Measurements from ENCODE around the gene FBL. TPM values are rescaled to one million over a fixed set of nuclear protein-coding genes. Genes with fewer than 3 reads are reported as not detected.

The FBL gene
- polyA plus RNA-seq, 1 donor (not counting 4 experiments of a cell fraction or from before 2014, with no cell fraction given): 357 TPM

GRCh38 chr19:39832341-39833083 lies 13.7 kb downstream of the FBL start:
- Histone ChIP-seq H3K36me3 (ENCODE audit: control insufficient read depth in 2 of 2, extremely low read depth in 1 of 2, insufficient read depth in 2 of 2, low read length in 2 of 2) (peaks cover 34 to 52% of the 10 kb centered on the region in 2 experiments), H3K9me3 (ENCODE audit: control insufficient read depth, low read depth, low read length) (no peaks in the 10 kb centered on the region), H2AFZ (ENCODE audit: control insufficient read depth, low read length) (no peak overlapping the region), H3K27ac (ENCODE audit: control insufficient read depth, insufficient read depth, low read length) (peak overlapping the region; percentile 88), H3K4me3 (ENCODE audit: control insufficient read depth in 2 of 3, extremely low read depth in 1 of 3, insufficient read depth in 2 of 3, low read depth in 1 of 3, low read length in 3 of 3) (peak overlapping the region; percentile 22 to 90 (median 79)), H4K20me1 (ENCODE audit: control insufficient read depth, extremely low read depth, insufficient read depth, low read length) (no peaks in the 10 kb centered on the region), H3K9ac (ENCODE audit: control insufficient read depth, extremely low read depth, insufficient read depth, low read length) (peak overlapping the region; percentile 89), H3K9me1 (ENCODE audit: control insufficient read depth, extremely low read depth, insufficient read depth, low read length) (peaks cover 2% of the 10 kb centered on the region), H3K4me1 (ENCODE audit: control insufficient read depth, extremely low read depth, insufficient read depth, low read length) (peaks cover 11% of the 10 kb centered on the region), H3K27me3 (ENCODE audit: control insufficient read depth, extremely low read depth, insufficient read depth, low read length) (no peaks in the 10 kb centered on the region), H3K79me2 (ENCODE audit: control insufficient read depth, insufficient read depth, low read length) (peaks cover 12% of the 10 kb centered on the region), H3K4me2 (ENCODE audit: control insufficient read depth, extremely low read depth, insufficient read depth, low read depth, low read length) (peak overlapping the region; percentile 67)
- TF ChIP-seq CTCF (optimal IDR thresholded peaks at IDR 0.05 in 1 of 3, IDR thresholded peaks at IDR 0.05 in 1 of 3, conservative IDR thresholded peaks at IDR 0.05 in 1 of 3; ENCODE audit: extremely low read depth in 1 of 3, insufficient read depth in 2 of 3, low read length in 3 of 3) (no peak), EZH2 (IDR thresholded peaks at IDR 0.05; ENCODE audit: low read length) (no peak)
- DNase-seq (ENCODE audit: low read depth, low spot score) (no peak), FAIRE-seq (no peak)
- dilution Hi-C loops (cut with MboI; ENCODE audit: extremely low pct_ligation_motif_present, low sequenced_read_pairs): no loop called here

GRCh38 chr19:39831679-39832078 lies 14.5 kb downstream of the FBL start:
- H3K27ac ChIP-seq (ENCODE audit: control insufficient read depth, insufficient read depth, low read length): no peak overlapping the region
- no peak for DNase-seq (ENCODE audit: low read depth, low spot score)

More at GRCh38 chr19:39831679-39832078, 14.5 kb downstream of the FBL start:
- Histone ChIP-seq H3K4me3 (ENCODE audit: control insufficient read depth in 2 of 3, extremely low read depth in 1 of 3, insufficient read depth in 2 of 3, low read depth in 1 of 3, low read length in 3 of 3) (no peak overlapping the region), H3K4me1 (ENCODE audit: control insufficient read depth, extremely low read depth, insufficient read depth, low read length) (peaks cover 11% of the 10 kb centered on the region), H3K9ac (ENCODE audit: control insufficient read depth, extremely low read depth, insufficient read depth, low read length) (no peak overlapping the region), H3K79me2 (ENCODE audit: control insufficient read depth, insufficient read depth, low read length) (peaks cover 12% of the 10 kb centered on the region), H3K27me3 (ENCODE audit: control insufficient read depth, extremely low read depth, insufficient read depth, low read length) (no peaks in the 10 kb centered on the region), H2AFZ (ENCODE audit: control insufficient read depth, low read length) (no peak overlapping the region), H3K4me2 (ENCODE audit: control insufficient read depth, extremely low read depth, insufficient read depth, low read depth, low read length) (no peak overlapping the region), H3K9me3 (ENCODE audit: control insufficient read depth, low read depth, low read length) (no peaks in the 10 kb centered on the region), H3K36me3 (ENCODE audit: control insufficient read depth in 2 of 2, extremely low read depth in 1 of 2, insufficient read depth in 2 of 2, low read length in 2 of 2) (peaks cover 33 to 47% of the 10 kb centered on the region in 2 experiments), H4K20me1 (ENCODE audit: control insufficient read depth, extremely low read depth, insufficient read depth, low read length) (no peaks in the 10 kb centered on the region), H3K9me1 (ENCODE audit: control insufficient read depth, extremely low read depth, insufficient read depth, low read length) (peaks cover 2% of the 10 kb centered on the region)
- dilution Hi-C loops (cut with MboI; ENCODE audit: extremely low pct_ligation_motif_present, low sequenced_read_pairs): no loop called here
- no peak for TF ChIP-seq EZH2 (IDR thresholded peaks at IDR 0.05; ENCODE audit: low read length)
- no peak for TF ChIP-seq CTCF (optimal IDR thresholded peaks at IDR 0.05 in 1 of 3, IDR thresholded peaks at IDR 0.05 in 1 of 3, conservative IDR thresholded peaks at IDR 0.05 in 1 of 3; ENCODE audit: extremely low read depth in 1 of 3, insufficient read depth in 2 of 3, low read length in 3 of 3)
- no peak for FAIRE-seq

Data from keratinocyte (primary cell).